Suprapubic skin (tissue), 4 donors: ENCODE results near the gene CHPF. TPM values are rescaled to one million over a fixed set of nuclear protein-coding genes. Genes with fewer than 3 reads are reported as not detected.

Experiments used
- DNase-seq, 2 donors: peaks; one replicate each; pipeline ENCODE4 v3.0.0-alpha.2; 2019; ENCODE audit warnings: low spot score in 2 of 2
- H3K27ac ChIP-seq: fragments of 200-600 bp; sonication (generic); one replicate; pipeline ENCODE4 v1.5.1; 2019
- H3K27me3 ChIP-seq: fragments of 200-600 bp; sonication (generic); one replicate; pipeline ENCODE4 v1.5.1; 2019
- H3K36me3 ChIP-seq: fragments of 200-600 bp; sonication (generic); one replicate; pipeline ENCODE4 v1.5.1; 2019
- H3K4me1 ChIP-seq: fragments of 200-600 bp; sonication (generic); one replicate; pipeline ENCODE4 v1.5.1; 2019
- H3K4me3 ChIP-seq: fragments of 200-600 bp; sonication (generic); one replicate; pipeline ENCODE4 v1.5.1; 2019; ENCODE audit warnings: mild to moderate bottlenecking
- H3K9me3 ChIP-seq: fragments of 200-600 bp; sonication (generic); one replicate; pipeline ENCODE4 v1.5.1; 2019
- EP300 ChIP-seq: sonication (generic); formaldehyde crosslinking; IDR thresholded peaks from one replicate; pipeline ENCODE4 v1.6.1; 2017; ENCODE audit warnings: antibody characterized with exemption
- POLR2A ChIP-seq, 2 donors: fragments of 450-650 bp; IDR thresholded peaks; one replicate each; pipeline ENCODE4 v1.6.1; 2017; ENCODE audit warnings: antibody characterized with exemption in 2 of 2, mild to moderate bottlenecking in 2 of 2, moderate library complexity in 2 of 2
- POLR2AphosphoS5 ChIP-seq, 3 donors: sonication (generic); formaldehyde crosslinking; IDR thresholded peaks; one replicate each; pipeline ENCODE4 v1.6.1; 2017; ENCODE audit warnings: antibody characterized with exemption in 3 of 3
- WGBS: methylation state at CpG from one replicate; pipeline ENCODE4 v1.1.5; 2018; 5-methylcytosine and 5-hydroxymethylcytosine counted together
- total RNA-seq, 4 donors: library from RNA; depleted of rRNA; stranded (reverse); fragments of >200 nt; gene quantifications; one replicate each; pipeline ENCODE4 v1.1.0, GENCODE V29; 2016
- TF ChIP-seq, protein P1 (sequence below), 2 donors: fragments of 200-600 bp in 1 of 2; fragments of 450-650 bp in 1 of 2; sonication (generic) in 1 of 2; IDR thresholded peaks; one replicate each; pipeline ENCODE4 v1.5.1; 2016 to 2019; ENCODE audit warnings: antibody characterized with exemption in 2 of 2, mild to moderate bottlenecking in 1 of 2, moderate library complexity in 1 of 2

The CHPF gene
- total RNA-seq, 4 donors from 2014 or later = 28.8 to 62.1 (median 49.3) TPM

DNA sequence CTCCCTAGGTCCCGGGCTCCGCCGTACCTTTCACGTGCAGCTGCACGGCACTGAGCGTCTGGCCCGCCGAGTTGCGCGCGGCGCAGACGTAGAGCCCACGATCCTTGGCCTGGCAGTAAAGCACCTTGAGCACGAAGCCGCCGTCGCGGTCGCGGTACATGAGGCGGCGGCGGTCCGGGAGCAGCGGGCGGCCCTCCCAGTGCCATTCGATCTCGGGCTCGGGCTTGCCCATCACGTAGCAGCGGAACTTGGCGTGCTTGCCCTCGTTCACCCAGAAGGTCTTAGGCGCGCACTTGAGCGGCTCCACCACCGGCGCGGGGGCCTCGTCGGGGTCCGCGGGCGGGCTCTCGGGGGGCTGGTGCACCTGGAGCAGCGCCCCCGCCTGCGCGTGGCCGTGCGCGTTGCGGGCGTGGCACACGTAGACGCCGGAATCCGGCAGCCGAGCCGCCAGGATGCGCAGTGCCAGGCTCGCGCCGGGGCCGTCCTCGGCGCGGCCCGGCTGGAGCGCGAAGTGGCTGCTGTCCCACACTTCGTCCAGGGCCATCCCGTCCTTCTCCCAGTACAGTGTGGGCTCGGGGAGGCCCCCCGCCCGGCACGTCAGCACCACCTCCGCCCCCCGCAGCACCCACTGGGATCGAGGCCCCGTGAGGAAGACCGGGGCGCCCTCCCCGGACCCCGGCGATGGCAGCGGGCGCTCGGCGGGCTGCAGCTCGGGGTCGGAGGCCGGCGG lies 26.8 kb upstream of the CHPF start:
- no peak for DNase-seq
- Histone ChIP-seq H3K27me3 (peaks cover 6% of the 10 kb centered on the region), H3K9me3 (no peaks in the 10 kb centered on the region), H3K36me3 (peaks cover 21% of the 10 kb centered on the region), H3K4me3 (peak overlapping the region; percentile 93), H3K27ac (peak overlapping the region; percentile 86), H3K4me1 (peaks cover 20% of the 10 kb centered on the region)
- WGBS = no CpG with 5 or more reads among the region's 95 CpGs
- TF ChIP-seq, protein P1, sequence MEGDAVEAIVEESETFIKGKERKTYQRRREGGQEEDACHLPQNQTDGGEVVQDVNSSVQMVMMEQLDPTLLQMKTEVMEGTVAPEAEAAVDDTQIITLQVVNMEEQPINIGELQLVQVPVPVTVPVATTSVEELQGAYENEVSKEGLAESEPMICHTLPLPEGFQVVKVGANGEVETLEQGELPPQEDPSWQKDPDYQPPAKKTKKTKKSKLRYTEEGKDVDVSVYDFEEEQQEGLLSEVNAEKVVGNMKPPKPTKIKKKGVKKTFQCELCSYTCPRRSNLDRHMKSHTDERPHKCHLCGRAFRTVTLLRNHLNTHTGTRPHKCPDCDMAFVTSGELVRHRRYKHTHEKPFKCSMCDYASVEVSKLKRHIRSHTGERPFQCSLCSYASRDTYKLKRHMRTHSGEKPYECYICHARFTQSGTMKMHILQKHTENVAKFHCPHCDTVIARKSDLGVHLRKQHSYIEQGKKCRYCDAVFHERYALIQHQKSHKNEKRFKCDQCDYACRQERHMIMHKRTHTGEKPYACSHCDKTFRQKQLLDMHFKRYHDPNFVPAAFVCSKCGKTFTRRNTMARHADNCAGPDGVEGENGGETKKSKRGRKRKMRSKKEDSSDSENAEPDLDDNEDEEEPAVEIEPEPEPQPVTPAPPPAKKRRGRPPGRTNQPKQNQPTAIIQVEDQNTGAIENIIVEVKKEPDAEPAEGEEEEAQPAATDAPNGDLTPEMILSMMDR (IDR thresholded peaks at IDR 0.05) = no peak
- TF ChIP-seq POLR2A (IDR thresholded peaks at IDR 0.05) = no peak
- no peak for TF ChIP-seq EP300
- TF ChIP-seq POLR2AphosphoS5 (IDR thresholded peaks at IDR 0.05) = no peak

- peak overlapping the region; percentile 93 for H3K4me3 ChIP-seq
- peaks cover 28% of the 10 kb centered on the region for H3K36me3 ChIP-seq
- WGBS = 73% methylated on average over 6 of the region's 6 CpGs
- no peaks in the 10 kb centered on the region for H3K9me3 ChIP-seq
- TF ChIP-seq EP300 (no peak), POLR2AphosphoS5 (IDR thresholded peaks at IDR 0.05) (no peak), POLR2A (IDR thresholded peaks at IDR 0.05) (no peak)
- TF ChIP-seq, protein P1 (IDR thresholded peaks at IDR 0.05) = no peak
- H3K4me1 ChIP-seq = peaks cover 20% of the 10 kb centered on the region
- H3K27ac ChIP-seq = no peak overlapping the region
- DNase-seq = no peak
- H3K27me3 ChIP-seq = peaks cover 2% of the 10 kb centered on the region
Observed at GRCh38 chr2:219569635-219570034, 26.0 kb upstream of the CHPF start.

DNA sequence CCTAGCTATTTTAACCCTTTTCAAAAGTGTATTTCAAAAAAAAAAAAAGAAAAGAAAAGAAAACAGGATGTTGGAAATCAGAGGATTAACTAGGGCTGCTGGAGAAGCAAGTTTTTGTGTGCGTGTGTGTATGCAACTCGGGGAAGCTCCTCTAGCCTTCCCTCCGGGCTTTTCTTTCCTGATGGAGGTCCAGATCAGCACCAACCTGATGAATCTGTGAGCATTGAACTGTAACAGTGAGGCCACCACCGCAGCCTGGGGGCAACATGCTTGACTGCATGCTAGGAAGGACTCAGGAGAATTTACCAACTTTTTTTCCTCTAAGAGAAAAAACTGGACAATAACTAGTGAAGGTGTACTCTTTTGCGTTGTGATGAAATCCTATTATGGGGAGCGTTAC lies 25.4 kb upstream of the CHPF start:
- TF ChIP-seq POLR2AphosphoS5 (IDR thresholded peaks at IDR 0.05) (no peak), EP300 (no peak), POLR2A (IDR thresholded peaks at IDR 0.05) (no peak)
- TF ChIP-seq, protein P1 (IDR thresholded peaks at IDR 0.05) = no peak
- H3K4me3 ChIP-seq = no peak overlapping the region
- H3K27ac ChIP-seq = no peak overlapping the region
- peaks cover 20% of the 10 kb centered on the region for H3K4me1 ChIP-seq
- H3K9me3 ChIP-seq = no peaks in the 10 kb centered on the region
- WGBS = 84% methylated on average over 6 of the region's 6 CpGs
- no peaks in the 10 kb centered on the region for H3K27me3 ChIP-seq
- H3K36me3 ChIP-seq = peaks cover 29% of the 10 kb centered on the region
- no peak for DNase-seq

DNA sequence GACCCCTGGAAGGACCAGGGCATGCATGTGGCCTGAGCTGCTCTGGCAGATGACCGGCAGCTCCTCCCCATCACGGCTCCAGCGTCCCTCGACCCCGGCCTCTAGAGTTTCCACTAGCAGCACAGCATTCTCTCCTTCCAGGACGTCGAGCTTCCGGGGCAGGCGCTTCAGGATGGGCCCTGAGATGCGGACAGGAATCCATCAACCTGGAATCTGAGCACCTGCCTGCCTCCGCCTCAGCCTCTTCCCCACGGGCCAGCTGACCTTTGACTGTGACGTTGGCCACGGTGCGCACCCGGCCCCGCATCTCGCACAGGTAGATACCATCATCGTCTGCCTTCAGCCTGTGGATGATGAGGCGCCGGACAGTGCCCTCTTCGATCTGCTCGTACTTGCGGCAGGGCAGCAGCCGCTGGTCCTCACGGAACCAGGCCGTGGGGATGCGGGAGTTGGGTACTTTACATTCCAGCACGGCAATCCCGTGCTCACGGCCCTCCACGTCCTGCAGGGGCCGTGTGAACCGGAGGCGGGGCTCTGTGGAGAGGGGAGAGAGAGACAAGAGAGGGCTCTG lies 24.3 kb upstream of the CHPF start:
- no peak for DNase-seq
- peaks cover 29% of the 10 kb centered on the region for H3K36me3 ChIP-seq
- no peak overlapping the region for H3K4me3 ChIP-seq
- 95% methylated on average over 34 of the region's 35 CpGs for WGBS
- TF ChIP-seq POLR2A (IDR thresholded peaks at IDR 0.05) = no peak
- no peak for TF ChIP-seq EP300
- no peak for TF ChIP-seq POLR2AphosphoS5 (IDR thresholded peaks at IDR 0.05)
- TF ChIP-seq, protein P1 (IDR thresholded peaks at IDR 0.05) = no peak
- no peak overlapping the region for H3K27ac ChIP-seq
- H3K9me3 ChIP-seq = no peaks in the 10 kb centered on the region
- no peaks in the 10 kb centered on the region for H3K27me3 ChIP-seq
- H3K4me1 ChIP-seq = peaks cover 20% of the 10 kb centered on the region

GRCh38 chr2:219567131-219567530 lies 23.5 kb upstream of the CHPF start:
- TF ChIP-seq, protein P1 (IDR thresholded peaks at IDR 0.05) = no peak
- no peak for TF ChIP-seq EP300
- TF ChIP-seq POLR2A (IDR thresholded peaks at IDR 0.05) = no peak
- TF ChIP-seq POLR2AphosphoS5 (IDR thresholded peaks at IDR 0.05) = no peak
- Histone ChIP-seq H3K27me3 (no peaks in the 10 kb centered on the region), H3K4me1 (peaks cover 18% of the 10 kb centered on the region), H3K36me3 (peaks cover 29% of the 10 kb centered on the region), H3K27ac (no peak overlapping the region), H3K9me3 (no peaks in the 10 kb centered on the region), H3K4me3 (no peak overlapping the region)
- 95% methylated on average over 14 of the region's 18 CpGs for WGBS
- peak in 1 of 2 donors; percentile 40 for DNase-seq
